Measurements from ENCODE around the gene ANKRD16.
"Not testable (repeated sequence)": the region's sequence is repeated elsewhere in the genome, so short reads cannot be mapped to it uniquely, and the experiment has no call there.

The ANKRD16 gene

GRCh38 chr10:5831446-5831782 is 58.3 kb downstream of the ANKRD16 start:
- DNase-seq: no peak

DNA sequence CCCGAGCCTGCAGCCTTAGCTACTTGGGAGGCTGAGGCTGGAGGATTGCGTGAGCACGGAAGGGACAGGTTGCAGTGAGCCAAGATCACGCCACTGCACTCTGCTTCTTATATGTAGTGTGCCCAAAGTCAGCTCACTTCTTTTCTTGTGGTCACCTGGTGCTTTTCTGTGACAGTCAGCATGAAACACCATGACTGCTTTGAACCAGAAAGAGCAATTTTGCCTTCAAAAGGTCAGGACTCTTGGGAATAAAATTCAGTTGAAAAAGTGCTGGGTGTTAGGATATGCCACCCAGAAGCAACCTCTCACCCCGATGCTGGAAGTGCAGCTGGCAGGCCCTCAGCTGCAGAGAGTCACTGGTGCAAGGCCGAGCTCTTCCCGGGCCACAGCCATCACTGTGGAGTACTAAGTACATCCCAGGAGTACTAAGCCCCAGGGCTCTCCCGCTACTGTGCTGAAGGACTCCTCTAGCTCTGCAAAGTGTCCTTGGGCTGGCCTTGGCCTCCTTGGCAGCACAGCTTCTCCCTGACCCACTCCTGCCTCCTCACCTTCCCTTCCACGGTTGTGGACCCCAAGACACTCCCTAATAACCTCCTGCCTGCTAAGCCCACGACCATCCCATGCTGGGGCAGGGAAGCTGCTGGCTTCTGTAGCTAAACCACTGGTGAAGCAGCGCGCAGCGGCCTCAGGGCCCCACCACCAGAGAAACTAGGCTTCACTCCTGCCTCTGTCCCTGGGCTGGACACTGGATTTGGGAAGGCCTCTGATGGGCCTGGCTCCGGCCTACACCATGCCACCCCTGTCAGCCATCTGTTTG is 58.9 kb downstream of the ANKRD16 start:
- no peak for DNase-seq

DNA sequence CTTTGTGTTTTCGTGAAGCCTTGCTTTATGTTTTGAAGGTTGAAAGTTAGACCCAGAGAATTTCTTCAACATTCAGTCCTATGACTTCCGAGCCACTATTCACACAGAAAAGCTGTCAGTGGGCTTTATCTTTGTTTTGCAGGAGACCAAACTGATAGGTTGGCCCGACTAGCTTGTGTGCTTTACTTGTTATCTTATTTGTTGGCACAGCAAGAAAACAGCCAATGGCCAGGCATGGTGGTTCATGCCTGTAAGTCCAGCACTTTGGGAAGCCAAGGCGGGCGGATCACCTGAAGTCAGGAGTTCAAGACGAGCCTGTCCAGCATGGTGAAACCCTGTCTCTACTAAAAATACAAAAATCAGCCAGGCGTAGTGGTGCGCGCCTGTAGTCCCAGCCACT is 60.4 kb downstream of the ANKRD16 start:
- DNase-seq: no peak

GRCh38 chr10:5828725-5829124 is 61.0 kb downstream of the ANKRD16 start:
- DNase-seq: no peak

GRCh38 chr10:5827841-5828240 is 61.9 kb downstream of the ANKRD16 start:
- no peak for DNase-seq

GRCh38 chr10:5826511-5826910 is 63.2 kb downstream of the ANKRD16 start:
- not testable (repeated sequence) for DNase-seq

GRCh38 chr10:5818894-5819293 is 70.8 kb downstream of the ANKRD16 start:
- DNase-seq: no peak

DNA sequence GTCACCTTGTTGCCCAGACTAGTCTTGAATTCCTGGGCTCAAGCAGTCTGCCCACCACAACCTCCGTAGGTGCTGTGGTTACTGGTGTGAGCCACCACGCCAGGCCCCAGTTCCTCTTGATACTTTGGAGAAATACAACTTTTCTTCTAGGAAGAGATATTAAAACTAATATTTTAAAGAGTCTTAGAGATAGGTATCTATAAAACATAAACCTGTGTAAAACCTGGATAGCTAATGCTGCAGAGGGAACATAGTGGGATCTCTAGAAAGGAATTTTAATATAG is 71.7 kb downstream of the ANKRD16 start:
- no peak for DNase-seq

GRCh38 chr10:5817322-5818047 is 72.2 kb downstream of the ANKRD16 start:
- no peak for DNase-seq

- DNase-seq: no peak
Observed at GRCh38 chr10:5816170-5816569, 73.5 kb downstream of the ANKRD16 start.

- DNase-seq: peak; percentile 36 to 46
Observed at GRCh38 chr10:5814110-5815107, 75.3 kb downstream of the ANKRD16 start.

DNA sequence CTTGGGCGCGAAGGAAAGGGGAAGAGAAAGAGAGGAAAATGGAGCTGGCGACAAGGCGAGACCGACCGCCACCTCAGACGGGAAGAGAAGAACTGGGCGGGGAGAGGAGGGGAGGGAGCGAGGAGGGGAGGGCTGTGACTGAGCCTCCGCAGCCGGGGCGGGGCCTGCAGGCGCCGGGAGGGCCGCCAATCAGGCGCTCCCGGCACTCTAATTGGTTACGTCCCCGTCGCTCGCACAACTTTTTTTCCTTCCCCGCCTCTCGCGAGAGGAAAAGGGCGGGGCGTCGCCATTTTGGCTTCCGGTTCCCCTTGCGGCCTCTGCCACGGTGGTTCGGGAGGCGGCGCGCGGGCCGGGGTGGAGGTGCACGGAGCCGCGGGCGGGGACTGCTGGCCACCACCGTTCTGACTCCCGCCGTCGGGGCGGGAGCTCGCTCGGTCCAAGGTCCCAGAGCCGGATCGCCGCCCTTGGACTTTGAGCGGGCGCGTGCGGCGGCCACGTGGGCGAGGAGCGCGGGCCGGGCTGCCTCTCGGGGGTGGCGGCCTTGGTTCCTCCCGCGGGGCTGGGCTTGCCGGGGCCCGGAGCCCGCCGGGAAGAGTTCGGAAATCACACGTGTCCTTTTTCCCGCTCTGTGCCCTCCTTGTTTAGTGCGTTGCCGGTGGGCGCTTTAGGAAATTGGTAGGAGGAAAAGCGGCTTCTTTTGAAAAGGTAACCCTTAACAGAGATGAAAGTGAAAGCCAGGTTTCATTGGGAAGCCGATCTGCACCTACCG is 76.2 kb downstream of the ANKRD16 start, which contains the start of gene GDI2:
TSS of gene GDI2 (minus strand) at position 94 of the 769 bp plus-strand sequence. CDS start 176 bp downstream, outside the sequence.
- DNase-seq: peak; percentile 93 to 94

GRCh38 chr10:5813091-5813340 is 76.7 kb downstream of the ANKRD16 start:
- no peak for DNase-seq

GRCh38 chr10:5812283-5813090 is 77.2 kb downstream of the ANKRD16 start:
- DNase-seq: no peak
